Ishikawa (cell line): Measurements from ENCODE around the gene ZFP69B.
A peak's percentile ranks its signal among the peaks of the same experiment; 100 is the strongest.

ENCODE experiments used
- CEBPB ChIP-seq: IDR thresholded peaks from 2 replicates; pipeline ENCODE4 v1.6.1; 2012
- CREB1 ChIP-seq: IDR thresholded peaks from 2 replicates; pipeline ENCODE4 v1.6.1; 2012; ENCODE audit warnings: low read depth
- EGR1 ChIP-seq: IDR thresholded peaks from 2 replicates; pipeline ENCODE4 v1.6.1; 2012
- EP300 ChIP-seq: IDR thresholded peaks from 2 replicates; pipeline ENCODE4 v1.6.1; 2012; ENCODE audit warnings: borderline replicate concordance
- FOXM1 ChIP-seq: IDR thresholded peaks from 2 replicates; pipeline ENCODE4 v1.6.1; 2012; ENCODE audit warnings: low read depth, borderline replicate concordance
- NFIC ChIP-seq: IDR thresholded peaks from 2 replicates; pipeline ENCODE4 v1.6.1; 2012
- RAD21 ChIP-seq: IDR thresholded peaks from 2 replicates; pipeline ENCODE4 v1.6.1; 2012; ENCODE audit warnings: low read depth
- REST ChIP-seq: IDR thresholded peaks from 2 replicates; pipeline ENCODE4 v1.6.1; 2012; ENCODE audit warnings: low read depth, mild to moderate bottlenecking
- TAF1 ChIP-seq: IDR thresholded peaks from 2 replicates; pipeline ENCODE4 v1.6.1; 2012; ENCODE audit warnings: low read depth, mild to moderate bottlenecking
- TCF12 ChIP-seq: IDR thresholded peaks from 2 replicates; pipeline ENCODE4 v1.6.1; 2012; ENCODE audit warnings: low read depth
- TEAD4 ChIP-seq: IDR thresholded peaks from 2 replicates; pipeline ENCODE4 v1.6.1; 2012
- USF1 ChIP-seq: IDR thresholded peaks from 2 replicates; pipeline ENCODE4 v1.6.1; 2012
- YY1 ChIP-seq: IDR thresholded peaks from 2 replicates; pipeline ENCODE4 v1.6.1; 2012; ENCODE audit warnings: low read depth
- ZBTB7A ChIP-seq: IDR thresholded peaks from 2 replicates; pipeline ENCODE4 v1.6.1; 2012; ENCODE audit warnings: low read depth
- TF ChIP-seq, protein P1 (sequence below): IDR thresholded peaks from 2 replicates; pipeline ENCODE4 v1.6.1; 2012

Gene ZFP69B

GRCh38 chr1:40435876-40436275, 14.4 kb upstream of the ZFP69B start:
- TF ChIP-seq CREB1 = no peak
- TF ChIP-seq RAD21 = no peak
- no peak for TF ChIP-seq NFIC
- TF ChIP-seq ZBTB7A = no peak
- no peak for TF ChIP-seq CEBPB
- TF ChIP-seq TAF1 = no peak
- TF ChIP-seq REST = no peak
- no peak for TF ChIP-seq TEAD4
- no peak for TF ChIP-seq FOXM1
- TF ChIP-seq EP300 = no peak
- TF ChIP-seq, protein P1, sequence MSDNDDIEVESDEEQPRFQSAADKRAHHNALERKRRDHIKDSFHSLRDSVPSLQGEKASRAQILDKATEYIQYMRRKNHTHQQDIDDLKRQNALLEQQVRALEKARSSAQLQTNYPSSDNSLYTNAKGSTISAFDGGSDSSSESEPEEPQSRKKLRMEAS = no peak
- TF ChIP-seq YY1 = no peak
- TF ChIP-seq EGR1 = no peak

DNA sequence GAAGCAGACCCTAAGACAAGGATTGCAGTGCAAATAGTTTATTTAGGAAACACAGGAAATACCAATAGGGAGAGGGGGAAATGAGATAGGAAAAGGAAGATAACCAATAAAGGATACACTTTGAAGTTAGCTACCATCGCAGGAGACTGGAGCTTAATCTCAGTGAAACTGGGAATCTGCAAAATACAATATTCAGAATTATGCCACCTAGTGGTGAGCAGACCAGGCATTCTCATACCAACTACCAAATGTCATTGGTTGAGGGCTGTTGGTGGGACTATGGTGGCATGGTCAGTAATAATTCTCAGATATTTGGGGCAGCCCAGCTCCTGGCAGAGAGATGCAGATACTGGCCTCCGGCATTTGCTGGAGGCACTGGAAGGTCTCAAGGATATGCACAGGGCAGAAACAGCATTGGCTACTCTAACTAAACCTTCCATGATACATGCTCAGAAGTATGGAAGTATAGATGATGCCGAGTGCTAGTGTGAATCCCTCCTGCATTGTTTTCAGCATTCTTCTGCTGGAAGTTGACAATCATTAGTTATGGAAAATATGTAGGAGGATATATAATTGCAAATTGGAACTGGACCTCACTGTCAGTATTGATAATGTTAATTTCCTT, 11.8 kb upstream of the ZFP69B start:
- TF ChIP-seq EGR1 (no peak), RAD21 (peak; percentile 41; the same call in 1 of the 2 replicates), YY1 (no peak), CEBPB (no peak), FOXM1 (no peak), ZBTB7A (no peak), REST (no peak), USF1 (no peak), TEAD4 (0 out of 2 replicates have a peak, but pooled peaks have one; percentile 19), TAF1 (no peak), TCF12 (no peak)
- TF ChIP-seq, protein P1 = no peak

GRCh38 chr1:40439247-40439646, 11.0 kb upstream of the ZFP69B start:
- no peak for TF ChIP-seq TAF1
- no peak for TF ChIP-seq ZBTB7A
- no peak for TF ChIP-seq YY1
- TF ChIP-seq NFIC = no peak
- TF ChIP-seq EGR1 = no peak
- no peak for TF ChIP-seq FOXM1
- TF ChIP-seq TEAD4 = no peak
- no peak for TF ChIP-seq CREB1
- TF ChIP-seq TCF12 = no peak
- no peak for TF ChIP-seq REST
- no peak for TF ChIP-seq RAD21
- TF ChIP-seq, protein P1 = no peak
- TF ChIP-seq CEBPB = no peak
- TF ChIP-seq EP300 = no peak
- TF ChIP-seq USF1 = no peak
